Measurements from ENCODE around the gene CPEB2. TPM values are rescaled to one million over a fixed set of nuclear protein-coding genes. Genes with fewer than 3 reads are reported as not detected.

CPEB2 gene
- total RNA-seq, 4 donors from 2014 or later: 10.5 to 32.6 (median 22.6) TPM

DNA sequence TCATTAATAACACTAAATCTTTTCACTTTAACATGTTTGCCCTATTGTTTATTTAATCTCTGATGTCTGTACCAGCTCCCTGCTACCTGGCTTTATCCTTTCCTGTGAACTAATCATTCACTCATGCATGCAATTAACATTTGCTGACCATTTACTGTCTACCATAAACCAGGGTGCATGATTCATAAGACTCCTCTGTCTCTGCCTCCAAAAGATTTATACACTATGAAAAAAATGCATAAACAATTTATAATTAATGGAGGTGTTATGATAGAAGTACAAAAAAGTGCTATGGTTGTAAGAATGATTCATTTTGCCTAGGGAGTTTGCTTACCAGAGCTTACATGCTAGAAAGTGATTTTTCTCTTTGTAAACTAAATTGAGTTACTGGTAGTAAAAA is 24.5 kb upstream of the CPEB2 start:
- no peak overlapping the region for H3K4me3 ChIP-seq
- TF ChIP-seq POLR2A (IDR thresholded peaks at IDR 0.05): no peak
- TF ChIP-seq, protein P1, sequence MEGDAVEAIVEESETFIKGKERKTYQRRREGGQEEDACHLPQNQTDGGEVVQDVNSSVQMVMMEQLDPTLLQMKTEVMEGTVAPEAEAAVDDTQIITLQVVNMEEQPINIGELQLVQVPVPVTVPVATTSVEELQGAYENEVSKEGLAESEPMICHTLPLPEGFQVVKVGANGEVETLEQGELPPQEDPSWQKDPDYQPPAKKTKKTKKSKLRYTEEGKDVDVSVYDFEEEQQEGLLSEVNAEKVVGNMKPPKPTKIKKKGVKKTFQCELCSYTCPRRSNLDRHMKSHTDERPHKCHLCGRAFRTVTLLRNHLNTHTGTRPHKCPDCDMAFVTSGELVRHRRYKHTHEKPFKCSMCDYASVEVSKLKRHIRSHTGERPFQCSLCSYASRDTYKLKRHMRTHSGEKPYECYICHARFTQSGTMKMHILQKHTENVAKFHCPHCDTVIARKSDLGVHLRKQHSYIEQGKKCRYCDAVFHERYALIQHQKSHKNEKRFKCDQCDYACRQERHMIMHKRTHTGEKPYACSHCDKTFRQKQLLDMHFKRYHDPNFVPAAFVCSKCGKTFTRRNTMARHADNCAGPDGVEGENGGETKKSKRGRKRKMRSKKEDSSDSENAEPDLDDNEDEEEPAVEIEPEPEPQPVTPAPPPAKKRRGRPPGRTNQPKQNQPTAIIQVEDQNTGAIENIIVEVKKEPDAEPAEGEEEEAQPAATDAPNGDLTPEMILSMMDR (IDR thresholded peaks at IDR 0.05): no peak
- no peak for DNase-seq
- no peaks in the 10 kb centered on the region for H3K9me3 ChIP-seq
- H3K27ac ChIP-seq: no peak overlapping the region
- H3K27me3 ChIP-seq: no peaks in the 10 kb centered on the region
- no peaks in the 10 kb centered on the region for H3K36me3 ChIP-seq
- intact Hi-C loops (cut with DNase I): no loop called here
- peaks cover 0 to 5% (median 0%) of the 10 kb centered on the region in 3 donors for H3K4me1 ChIP-seq

DNA sequence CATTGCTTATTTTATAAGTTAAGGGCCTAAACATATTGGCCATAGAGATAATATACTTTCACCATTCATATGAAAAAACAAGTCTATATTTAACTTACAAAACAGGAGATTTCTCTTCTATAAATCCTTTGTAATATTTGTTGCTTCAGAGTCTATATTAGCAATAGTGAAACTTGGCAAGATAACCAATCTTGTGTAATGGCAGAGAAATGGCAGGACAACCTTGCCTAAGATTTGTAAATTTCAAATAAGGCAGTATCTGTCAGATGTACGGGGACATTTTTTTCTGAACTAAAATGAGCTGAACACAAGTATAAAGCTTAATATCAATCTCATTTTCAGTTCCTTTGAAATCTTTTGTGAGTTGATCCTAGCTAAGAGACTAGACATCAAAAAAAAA is 17.8 kb upstream of the CPEB2 start:
- WGBS, 2 donors: 27 to 37% methylated on average over 1 of the region's 1 CpG
- DNase-seq: no peak
- no peak for TF ChIP-seq POLR2A (IDR thresholded peaks at IDR 0.05)
- TF ChIP-seq, protein P1 (IDR thresholded peaks at IDR 0.05): no peak
- intact Hi-C loops (cut with DNase I): no loop called here
- no peak overlapping the region for H3K4me3 ChIP-seq
- H3K27me3 ChIP-seq: no peaks in the 10 kb centered on the region
- peaks cover 0 to 5% (median 0%) of the 10 kb centered on the region in 3 donors for H3K4me1 ChIP-seq
- no peaks in the 10 kb centered on the region for H3K36me3 ChIP-seq
- no peak overlapping the region for H3K27ac ChIP-seq
- no peaks in the 10 kb centered on the region for H3K9me3 ChIP-seq

DNA sequence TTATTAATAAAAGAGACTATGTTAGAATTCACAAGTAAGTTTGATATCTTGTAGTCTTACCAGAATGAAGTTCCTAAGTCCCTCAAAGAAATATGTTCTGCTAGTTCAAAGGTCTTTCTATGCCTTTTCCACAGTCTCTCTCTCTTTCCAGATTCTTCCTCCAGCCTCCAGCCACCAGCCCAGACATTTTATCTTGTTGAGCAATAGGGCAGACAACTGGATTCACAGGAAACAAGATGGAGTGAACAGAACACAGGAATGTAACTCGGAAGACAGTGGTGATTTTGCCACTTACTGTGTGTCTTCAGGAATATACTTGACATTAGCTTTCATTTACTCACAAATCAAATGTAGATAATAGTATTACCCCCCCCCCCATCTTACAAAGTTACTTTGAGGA is 17.1 kb upstream of the CPEB2 start:
- DNase-seq: no peak
- Histone ChIP-seq H3K9me3 (no peaks in the 10 kb centered on the region), H3K4me3 (no peak overlapping the region), H3K27ac (no peak overlapping the region), H3K4me1 (peaks cover 0 to 5% (median 0%) of the 10 kb centered on the region in 3 donors), H3K36me3 (no peaks in the 10 kb centered on the region), H3K27me3 (no peaks in the 10 kb centered on the region)
- TF ChIP-seq, protein P1 (IDR thresholded peaks at IDR 0.05): no peak
- TF ChIP-seq POLR2A (IDR thresholded peaks at IDR 0.05): no peak
- 75 to 92% methylated on average over 1 of the region's 1 CpG for WGBS, 2 donors
- intact Hi-C loops (cut with DNase I): no loop called here

DNA sequence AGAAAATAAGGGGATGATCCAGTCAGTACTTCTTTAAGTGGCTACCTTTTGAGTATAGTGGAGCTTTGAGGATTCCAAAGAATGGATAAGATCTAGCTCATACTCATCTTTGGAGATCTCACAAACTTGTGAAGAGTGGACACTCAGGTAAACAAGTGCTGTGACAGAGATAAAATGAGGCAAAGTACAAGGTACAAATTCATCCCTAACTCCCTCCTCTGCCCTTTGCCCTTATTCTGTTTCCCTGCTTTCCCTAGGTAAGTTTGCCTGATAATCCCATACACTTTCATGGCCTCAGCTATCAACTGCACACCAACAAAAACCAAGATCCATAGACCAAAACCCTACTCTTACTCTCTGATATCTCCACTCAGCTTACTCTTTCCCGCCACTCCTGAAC is 16.4 kb upstream of the CPEB2 start:
- intact Hi-C loops (cut with DNase I): no loop called here
- no peak for TF ChIP-seq POLR2A (IDR thresholded peaks at IDR 0.05)
- TF ChIP-seq, protein P1 (IDR thresholded peaks at IDR 0.05): no peak
- no peak overlapping the region for H3K27ac ChIP-seq
- peaks cover 0 to 5% (median 0%) of the 10 kb centered on the region in 3 donors for H3K4me1 ChIP-seq
- H3K36me3 ChIP-seq: no peaks in the 10 kb centered on the region
- 88 to 100% methylated on average over 1 of the region's 1 CpG for WGBS, 2 donors
- no peaks in the 10 kb centered on the region for H3K9me3 ChIP-seq
- no peaks in the 10 kb centered on the region for H3K27me3 ChIP-seq
- DNase-seq: no peak
- H3K4me3 ChIP-seq: no peak overlapping the region

DNA sequence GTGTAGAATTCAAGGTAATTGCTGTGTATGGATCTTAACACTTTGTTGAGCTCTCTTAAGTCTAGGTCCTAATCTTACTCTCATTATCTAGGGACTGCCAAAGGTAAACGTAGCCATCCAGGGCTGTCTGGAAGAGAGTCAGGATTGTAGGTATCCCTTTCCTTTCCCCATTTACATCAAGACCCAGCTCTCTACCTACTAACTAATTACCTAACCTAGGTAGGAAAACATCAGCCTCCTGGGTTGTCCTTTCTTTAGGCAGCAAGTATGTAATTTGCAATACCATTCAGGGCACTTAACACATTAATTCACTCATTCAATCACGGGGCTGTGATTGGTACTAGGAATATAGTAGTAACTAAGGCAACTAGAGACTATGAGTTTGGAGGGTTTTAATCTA is 15.2 kb upstream of the CPEB2 start:
- 56 to 66% methylated on average over 2 of the region's 2 CpGs for WGBS, 2 donors
- Histone ChIP-seq H3K27ac (no peak overlapping the region), H3K4me1 (peaks cover 0 to 5% (median 0%) of the 10 kb centered on the region in 3 donors), H3K9me3 (no peaks in the 10 kb centered on the region), H3K4me3 (no peak overlapping the region), H3K36me3 (no peaks in the 10 kb centered on the region), H3K27me3 (no peaks in the 10 kb centered on the region)
- intact Hi-C loops (cut with DNase I): no loop called here
- TF ChIP-seq, protein P1 (IDR thresholded peaks at IDR 0.05): no peak
- no peak for TF ChIP-seq POLR2A (IDR thresholded peaks at IDR 0.05)
- no peak for DNase-seq

All from esophagus squamous epithelium (tissue), 5 donors.